GM18505 (cell line): ENCODE measurements around the gene STMP1.
A peak's percentile ranks its signal among the peaks of the same experiment; 100 is the strongest.
"Not testable (repeated sequence)": the region's sequence is repeated elsewhere in the genome, so short reads cannot be mapped to it uniquely, and the experiment has no call there.

Experiments
- ATAC-seq: cut with Tn5 transposase; IDR thresholded peaks from one replicate; pipeline ENCODE4 v1.9.1; 2021; ENCODE audit not compliant: unreplicated experiment
- POLR2A ChIP-seq: IDR thresholded peaks from 4 replicates; pipeline ENCODE4 v1.6.1; 2011; ENCODE audit warnings: borderline replicate concordance; ENCODE audit not compliant: insufficient read depth, insufficient read length; ENCODE audit errors: extremely low read depth

Gene STMP1

DNA sequence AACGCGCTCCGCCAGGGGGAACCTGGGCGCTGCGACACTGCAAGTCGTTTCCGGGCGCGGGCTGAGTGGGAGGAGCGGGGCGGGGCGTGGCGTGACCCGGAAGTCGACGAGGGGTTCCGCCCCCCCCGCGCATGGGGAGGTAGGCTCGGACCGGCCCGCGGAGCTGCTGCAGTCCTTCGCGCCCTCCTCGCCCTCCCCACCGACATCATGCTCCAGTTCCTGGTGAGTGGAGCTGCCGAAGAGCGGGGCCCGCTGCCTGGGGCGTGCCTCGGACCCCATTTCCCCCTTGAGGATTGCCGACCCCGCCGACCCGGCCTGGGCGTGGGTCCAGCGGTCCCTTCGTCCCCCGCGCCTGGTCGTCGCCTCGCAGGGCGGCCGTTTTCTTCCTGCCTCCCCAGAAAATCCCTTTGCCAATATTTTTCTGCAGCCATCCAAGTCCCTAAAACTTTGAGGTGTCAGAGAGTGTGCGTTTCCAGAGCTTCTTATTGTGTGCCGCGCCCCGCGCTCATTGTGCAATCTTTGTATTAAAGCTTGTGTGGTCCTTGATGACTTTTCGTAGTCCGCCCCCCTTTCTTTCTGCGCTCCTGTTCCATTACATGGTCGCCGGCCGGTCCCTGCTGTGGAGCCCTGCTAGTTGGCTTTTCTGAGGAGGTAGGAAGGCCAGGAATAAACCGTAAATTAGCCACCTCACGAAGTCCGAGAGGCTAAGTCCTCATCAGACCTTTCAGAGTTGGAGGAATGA is at the start of gene STMP1:
TSS of gene STMP1 (plus strand) at position 142 of the 742 bp plus-strand sequence.
- peak; percentile 91 for TF ChIP-seq POLR2A
- peak; percentile 98 for ATAC-seq

DNA sequence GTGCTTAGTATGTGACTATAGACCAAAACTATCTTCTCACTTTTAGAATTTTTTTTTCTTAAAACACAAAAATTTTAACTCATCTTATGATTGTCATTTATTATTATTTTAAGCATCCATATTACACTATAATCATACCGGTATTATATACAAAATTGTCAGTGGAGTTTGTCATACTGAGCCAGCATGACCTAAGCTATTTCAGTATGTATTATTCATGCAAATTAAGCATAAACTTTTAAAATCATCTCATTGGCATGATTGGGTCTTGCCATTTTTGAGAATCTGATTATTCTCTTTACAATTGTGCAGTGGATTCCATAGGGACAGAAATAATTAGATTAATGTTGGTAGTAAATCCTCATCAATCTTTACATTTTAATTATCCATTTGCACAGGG is 46.2 kb upstream of the STMP1 start:
- TF ChIP-seq POLR2A: no peak
- no peak for ATAC-seq

DNA sequence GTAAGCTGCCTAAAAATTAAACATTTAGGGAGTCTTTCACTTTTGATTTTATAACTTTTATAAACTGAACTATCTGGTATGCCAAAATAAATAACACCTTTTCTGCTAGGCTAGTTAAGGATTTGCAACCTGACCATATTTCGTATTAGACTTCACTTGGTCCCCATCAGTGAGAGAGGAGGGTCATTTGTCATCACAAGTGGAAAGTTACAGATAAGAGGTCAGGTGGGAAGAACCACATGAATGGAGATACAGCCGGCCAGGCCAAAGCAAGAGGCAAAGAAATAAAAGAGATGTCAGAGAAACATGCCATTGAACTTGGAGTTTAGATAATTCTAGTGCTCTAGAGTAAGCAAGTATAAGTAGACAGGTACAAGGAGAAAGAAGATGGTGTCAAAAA is 44.5 kb upstream of the STMP1 start:
- TF ChIP-seq POLR2A: no peak
- no peak for ATAC-seq

DNA sequence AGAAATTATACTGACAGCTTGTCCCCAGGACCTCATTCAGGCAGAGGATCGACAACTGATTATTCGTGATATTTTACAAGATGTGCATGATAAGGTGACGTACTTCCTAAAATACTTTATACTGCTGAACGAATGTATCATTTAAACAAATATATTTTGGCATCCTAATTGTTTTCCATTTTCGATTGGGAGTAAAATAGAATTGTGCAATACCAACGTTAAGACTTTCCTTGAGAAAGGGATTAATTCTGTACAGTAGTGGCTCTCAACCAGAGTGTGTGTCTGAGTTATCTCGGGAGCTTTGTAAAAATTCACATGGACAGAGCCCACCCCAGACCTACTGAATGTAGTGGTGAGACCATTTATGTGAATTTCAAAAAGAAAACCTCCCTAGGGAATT is 43.8 kb upstream of the STMP1 start:
- no peak for TF ChIP-seq POLR2A
- no peak for ATAC-seq

DNA sequence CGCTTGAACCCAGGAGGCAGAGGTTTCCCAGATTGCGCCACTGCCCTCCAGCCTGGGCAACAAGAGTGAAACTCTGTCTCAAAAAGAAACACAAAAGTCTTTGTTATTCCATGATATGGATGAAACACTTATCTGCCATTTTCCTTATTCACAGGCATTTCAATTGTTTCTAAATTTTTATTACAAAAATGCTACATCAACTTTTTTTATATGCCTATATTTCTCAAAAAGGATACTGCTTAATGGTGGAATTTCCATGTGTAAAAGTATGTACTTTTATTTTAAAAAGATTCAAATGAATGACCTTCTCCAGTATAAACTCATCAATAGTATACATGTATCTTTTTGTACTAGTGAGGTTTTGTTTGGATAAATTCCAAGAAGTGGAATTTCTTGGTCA is 41.9 kb upstream of the STMP1 start:
- no peak for ATAC-seq
- TF ChIP-seq POLR2A: no peak

DNA sequence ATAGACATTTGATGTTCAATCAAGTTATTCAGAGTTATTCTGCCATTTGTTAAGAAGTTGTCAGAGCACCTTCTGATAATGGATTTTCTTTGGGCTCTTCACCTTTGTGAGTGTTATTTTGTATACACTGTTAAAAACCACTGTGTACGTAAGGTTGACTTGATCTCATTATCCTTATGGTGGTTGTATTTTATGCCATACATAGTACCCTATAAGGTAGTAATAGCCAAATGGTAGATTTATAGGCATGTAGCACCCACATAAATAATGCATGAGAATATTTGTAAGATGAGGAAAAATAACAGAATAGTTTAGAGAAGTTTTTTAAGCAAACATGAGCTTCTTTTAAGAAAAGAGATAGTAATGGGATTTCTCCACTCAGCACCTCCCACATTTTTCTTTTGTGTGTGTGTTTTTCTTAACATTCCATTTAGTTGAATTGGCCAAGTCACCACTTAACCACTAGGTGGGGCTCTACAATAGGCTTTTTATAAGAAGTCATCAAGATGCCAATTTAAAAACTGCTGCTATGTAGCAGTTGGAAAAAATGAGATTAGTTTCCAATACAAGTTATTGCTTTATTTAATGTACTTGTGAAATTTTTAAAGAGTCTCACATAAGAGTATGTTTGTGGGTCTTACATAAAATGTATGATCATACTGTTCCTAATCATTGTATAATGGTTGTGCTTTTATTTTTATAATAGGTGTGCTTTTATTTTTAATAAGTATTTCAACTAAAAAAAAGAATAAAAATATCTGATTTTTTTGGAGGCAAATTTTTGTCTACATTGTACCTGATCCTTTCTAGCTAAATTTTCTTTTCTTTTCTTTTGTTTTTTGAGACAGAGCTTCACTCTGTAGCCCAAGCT is 41.1 kb upstream of the STMP1 start:
- no peak for TF ChIP-seq POLR2A
- ATAC-seq: no peak

DNA sequence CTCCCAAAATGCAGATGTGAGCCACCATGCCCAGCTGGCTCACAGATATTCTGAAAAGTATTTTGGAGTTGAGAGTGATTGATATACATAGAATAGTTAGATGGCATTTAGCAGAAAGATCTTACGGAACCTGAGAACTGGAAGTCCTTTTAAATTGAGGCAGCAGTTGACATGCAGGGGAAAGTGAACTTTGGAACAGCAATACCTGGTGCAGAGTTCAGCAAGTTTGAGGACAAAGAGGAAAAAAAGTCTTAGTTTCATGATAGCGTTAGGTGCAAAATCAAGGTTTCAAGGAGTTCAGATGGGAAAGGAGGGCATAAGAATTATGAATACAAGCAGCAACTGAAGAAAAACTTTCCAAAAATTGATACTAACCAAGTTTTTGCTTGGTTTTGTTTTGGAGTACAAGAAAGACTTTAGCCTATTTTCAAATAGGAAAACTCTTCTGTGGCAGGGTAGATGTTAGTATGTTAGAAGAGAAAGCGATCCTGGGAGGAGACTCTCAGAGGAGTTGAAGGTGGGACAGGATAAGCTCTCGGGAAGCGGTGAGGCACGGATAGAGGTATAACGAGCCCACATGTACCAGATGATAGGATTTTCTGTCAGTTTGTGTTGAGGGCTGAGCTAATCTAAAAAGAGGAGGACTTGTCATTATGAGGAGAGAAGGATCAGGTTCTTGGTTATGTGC is 28.0 kb upstream of the STMP1 start:
- no peak for TF ChIP-seq POLR2A
- no peak for ATAC-seq

DNA sequence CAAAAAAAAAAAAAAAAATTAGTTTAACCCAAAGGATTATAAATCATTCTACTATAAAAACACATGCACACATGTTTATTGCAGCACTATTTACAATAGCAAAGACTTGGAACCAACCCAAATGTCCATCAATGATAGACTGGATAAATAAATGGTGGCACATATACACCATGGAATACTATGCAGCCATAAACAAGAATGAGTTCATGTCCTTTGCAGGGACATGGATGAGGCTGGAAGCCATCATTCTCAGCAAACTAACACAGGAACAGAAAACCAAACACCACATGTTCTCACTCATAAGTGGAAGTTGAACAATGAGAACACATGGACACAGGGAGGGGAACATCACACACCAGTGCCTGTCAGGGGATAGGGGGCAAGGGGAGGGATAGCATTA is 22.6 kb upstream of the STMP1 start:
- ATAC-seq: not testable (repeated sequence)

DNA sequence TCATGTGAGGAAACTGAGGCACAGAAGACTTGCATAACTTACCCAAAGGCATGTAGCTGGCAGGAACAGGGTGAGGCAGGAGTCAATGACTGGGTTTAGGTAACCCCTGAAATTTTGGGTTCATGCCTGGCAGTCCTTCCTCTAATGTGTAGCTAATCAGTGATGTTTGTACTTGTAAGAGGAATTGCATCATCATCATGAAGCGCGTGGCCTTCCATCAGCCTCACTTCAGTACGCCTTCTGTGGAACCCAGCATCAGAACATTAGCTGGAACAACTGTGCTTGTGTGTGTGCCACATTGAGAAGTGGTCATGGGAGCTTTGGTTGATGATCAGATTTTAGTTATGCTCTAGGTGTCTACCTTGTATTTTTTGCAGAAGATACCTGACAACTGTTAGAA is 18.2 kb upstream of the STMP1 start:
- TF ChIP-seq POLR2A: no peak
- no peak for ATAC-seq

DNA sequence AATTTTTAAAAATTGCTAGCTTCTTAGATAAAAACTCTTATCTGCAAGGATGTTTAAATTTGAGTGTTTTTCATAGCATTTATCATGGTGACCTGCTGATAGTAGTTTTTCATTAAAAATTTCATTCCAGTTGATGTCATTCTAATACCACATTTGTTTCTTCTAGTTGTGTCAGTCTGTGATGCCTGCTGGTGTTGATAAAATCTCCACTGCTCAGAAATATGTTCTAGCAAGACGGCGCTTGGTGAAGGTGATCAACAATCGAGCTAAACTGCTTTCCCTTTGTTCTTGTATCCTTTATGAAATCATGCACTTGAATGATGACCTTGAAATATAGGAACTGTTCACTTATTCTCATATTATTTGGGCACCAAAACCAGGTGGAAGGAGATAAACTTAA is 17.6 kb upstream of the STMP1 start:
- no peak for ATAC-seq

DNA sequence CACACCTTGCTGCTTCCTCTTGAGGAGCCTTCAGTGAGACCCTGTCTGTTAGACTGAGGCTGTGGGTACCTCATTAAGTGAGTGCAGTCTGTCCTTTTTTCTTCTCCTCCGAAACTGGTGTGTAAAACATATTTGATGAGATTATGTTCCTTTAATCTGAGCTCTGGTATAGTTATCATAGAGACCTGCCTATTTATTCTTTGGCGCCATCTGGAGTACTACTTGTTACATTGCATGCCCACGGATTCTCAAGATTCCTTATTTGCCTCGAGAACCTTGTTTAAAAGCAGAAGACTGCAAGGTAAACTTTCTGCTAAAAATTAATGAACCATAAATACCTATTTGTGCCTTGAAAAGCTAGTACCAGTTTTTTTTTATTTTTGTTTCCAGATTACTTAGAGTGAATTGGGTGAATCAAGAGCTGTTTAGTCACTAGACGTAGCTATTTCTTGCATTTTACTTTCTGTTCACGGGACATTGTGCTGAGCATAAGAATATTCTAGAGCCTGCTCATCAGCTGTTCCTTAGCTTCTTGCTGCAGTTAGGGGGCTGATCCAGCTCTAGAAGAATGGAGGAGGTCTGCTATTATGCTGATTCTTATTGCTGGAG is 16.9 kb upstream of the STMP1 start:
- no peak for TF ChIP-seq POLR2A
- ATAC-seq: no peak

More for the DNA sequence above, 17.6 kb upstream of the STMP1 start:
- no peak for TF ChIP-seq POLR2A

DNA sequence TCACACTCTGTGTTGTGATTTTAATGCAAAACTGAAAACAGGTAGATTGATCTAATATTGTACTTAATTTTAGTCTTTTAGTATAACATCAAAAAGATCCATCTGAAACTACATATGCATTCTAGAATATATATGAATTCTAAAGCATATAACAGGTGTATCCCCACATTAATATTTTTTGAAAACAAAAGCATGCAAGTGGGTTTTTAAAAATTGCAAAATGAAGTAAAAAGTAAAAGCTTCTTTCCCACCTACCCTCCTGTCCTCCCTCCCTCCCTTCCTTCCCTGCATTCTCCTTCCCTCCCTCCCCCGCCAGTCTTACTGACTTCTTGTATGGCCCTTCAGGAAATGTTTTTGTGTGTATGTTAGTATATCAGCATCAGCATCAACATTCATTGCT is 14.6 kb upstream of the STMP1 start:
- no peak for TF ChIP-seq POLR2A
- ATAC-seq: no peak

DNA sequence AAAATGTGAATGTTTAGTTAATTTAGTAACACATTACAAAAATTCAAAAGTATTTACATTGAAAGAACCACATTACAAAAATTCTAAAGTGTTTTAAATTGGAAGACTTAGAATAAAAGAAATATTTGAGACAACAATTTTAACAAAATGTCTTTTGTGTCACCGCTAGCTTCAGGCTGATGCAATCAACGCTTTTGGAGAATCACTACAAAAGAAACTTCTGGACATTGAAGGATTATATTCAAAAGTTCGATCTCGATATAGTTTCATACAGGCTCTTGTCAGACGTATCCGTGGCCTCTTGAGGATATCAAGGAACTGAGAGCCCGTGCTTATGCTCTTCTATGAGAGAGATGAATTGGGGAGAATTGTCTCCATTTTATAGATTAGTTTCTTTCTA is 14.1 kb upstream of the STMP1 start:
- no peak for ATAC-seq
- TF ChIP-seq POLR2A: no peak

DNA sequence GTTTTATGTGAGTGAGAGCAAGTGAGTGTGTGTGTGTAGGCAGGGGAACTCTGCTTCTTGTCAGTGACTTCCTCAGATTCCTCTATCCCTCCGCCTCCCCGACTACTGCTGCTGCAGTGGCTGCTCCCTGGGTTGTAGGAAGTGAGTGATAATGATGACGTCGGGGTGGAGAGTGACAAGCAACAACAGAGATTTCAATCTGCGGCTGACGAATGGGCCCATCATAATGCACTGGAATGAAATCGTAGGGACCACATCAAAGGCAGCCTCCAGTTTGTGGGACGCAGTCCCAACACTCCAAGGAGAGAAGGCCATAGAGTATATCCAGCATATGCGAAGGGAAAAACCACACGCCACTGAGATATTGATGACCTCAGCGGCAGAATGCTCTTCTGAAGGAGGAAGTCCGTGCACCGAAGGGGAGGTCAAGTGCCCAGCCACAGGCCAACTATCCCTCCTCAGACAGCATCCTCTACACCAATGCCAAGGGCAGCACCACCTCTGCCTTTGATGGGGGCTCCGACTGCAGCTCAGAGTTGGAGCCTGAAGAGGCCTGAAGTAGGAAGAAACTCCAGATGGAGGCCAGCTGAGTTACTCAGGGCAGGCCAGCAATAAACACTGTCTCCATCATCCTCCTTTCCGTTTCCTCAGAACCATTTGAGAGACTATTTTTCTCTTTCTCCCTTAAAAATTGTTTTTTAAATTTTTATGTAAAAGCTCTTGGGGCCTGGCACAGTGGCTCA is 11.3 kb upstream of the STMP1 start:
- ATAC-seq: no peak

More for the DNA sequence above, 11.3 kb upstream of the STMP1 start:
- no peak for TF ChIP-seq POLR2A
